Omental fat pad (tissue), 4 donors: ENCODE data around the gene AGTPBP1. TPM values are rescaled to one million over a fixed set of nuclear protein-coding genes. Genes with fewer than 3 reads are reported as not detected.
A peak's percentile ranks its signal among the peaks of the same experiment; 100 is the strongest.

ENCODE experiments used
- ATAC-seq: fragments of 150-250 bp; one replicate; pipeline ENCODE4 v1.9.1; 2016; ENCODE audit warnings: mild to moderate bottlenecking, moderate library complexity; ENCODE audit not compliant: low FRiP score
- DNase-seq: peaks from one replicate; pipeline ENCODE4 v3.0.0-alpha.2; 2019; ENCODE audit warnings: low spot score
- CTCF ChIP-seq, 3 donors: fragments of 450-650 bp; IDR thresholded peaks; one replicate each; pipeline ENCODE4 v1.5.1; 2016 to 2017; ENCODE audit warnings: antibody characterized with exemption in 3 of 3, mild to moderate bottlenecking in 3 of 3, moderate library complexity in 2 of 3
- total RNA-seq, 4 donors: library from RNA; depleted of rRNA; stranded (reverse); fragments of >200 nt; gene quantifications; one replicate each; pipeline ENCODE4 v1.1.0, GENCODE V29; 2016

AGTPBP1 gene
- total RNA-seq, 4 donors from 2014 or later = 20.3 to 29.8 (median 22.3) TPM

GRCh38 chr9:85527331-85528020, 214.3 kb downstream of the AGTPBP1 start:
- DNase-seq (no peak), ATAC-seq (no peak)
- TF ChIP-seq CTCF (IDR thresholded peaks at IDR 0.05) = no peak

- ATAC-seq = no peak
- DNase-seq = no peak
- no peak for TF ChIP-seq CTCF (IDR thresholded peaks at IDR 0.05)
Measured at GRCh38 chr9:85524531-85524930, 217.2 kb downstream of the AGTPBP1 start.

DNA sequence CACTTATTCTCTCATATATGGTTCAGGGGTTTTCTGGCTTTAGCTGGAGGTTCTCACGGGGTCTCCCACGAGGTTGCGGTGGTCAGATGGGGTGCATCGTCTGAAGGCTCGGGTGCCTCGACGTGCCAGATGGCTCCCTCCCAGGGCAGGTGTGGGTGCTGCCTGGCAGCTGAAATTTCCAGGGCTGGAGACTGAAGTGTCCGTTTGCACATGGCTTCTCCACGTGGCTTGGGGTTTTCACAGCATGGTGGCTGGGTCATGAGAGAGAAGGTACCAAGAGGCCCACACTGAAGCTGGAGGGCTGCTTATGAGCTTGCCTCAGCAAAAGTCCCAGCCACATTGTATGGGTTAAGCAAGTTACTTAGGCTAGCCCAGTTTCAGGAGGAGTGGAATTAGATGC, 218.6 kb downstream of the AGTPBP1 start:
- ATAC-seq = no peak
- no peak for TF ChIP-seq CTCF (IDR thresholded peaks at IDR 0.05)
- no peak for DNase-seq

DNA sequence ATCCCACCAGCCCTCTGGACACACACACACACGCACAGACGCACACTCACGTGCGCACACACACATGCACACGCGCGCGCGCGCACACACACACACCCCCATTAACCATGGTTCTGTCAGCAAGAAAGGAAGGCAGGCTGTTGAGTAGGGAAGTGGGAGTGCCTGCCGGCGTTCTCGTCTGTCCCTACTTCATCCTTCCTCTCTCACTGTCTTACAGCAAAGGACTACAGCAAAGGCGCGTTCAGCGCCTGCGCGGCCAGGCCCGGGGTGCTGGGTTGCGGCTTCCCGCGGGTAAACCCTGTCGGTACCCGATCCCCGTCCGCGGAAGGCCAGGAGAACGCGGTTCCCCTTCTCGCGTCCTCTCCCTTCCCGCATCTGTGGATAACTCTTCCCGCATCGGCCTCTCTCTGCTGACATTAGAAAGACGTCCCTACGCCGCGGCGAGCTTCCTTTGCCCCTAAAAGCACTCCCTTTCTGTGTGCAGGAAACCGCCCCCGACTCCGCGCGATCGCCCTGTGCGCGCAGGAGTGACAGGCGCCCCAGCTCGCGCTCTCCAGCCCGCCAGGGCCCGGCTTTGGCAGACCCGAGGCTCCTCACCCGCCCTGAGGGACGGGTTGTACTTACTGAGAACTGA, 219.2 kb downstream of the AGTPBP1 start:
- DNase-seq (no peak), ATAC-seq (peak; percentile 53)
- no peak for TF ChIP-seq CTCF (IDR thresholded peaks at IDR 0.05)

GRCh38 chr9:85521371-85522197, 220.2 kb downstream of the AGTPBP1 start:
- DNase-seq = no peak

More at GRCh38 chr9:85521371-85522197, 220.2 kb downstream of the AGTPBP1 start:
- no peak for ATAC-seq
- TF ChIP-seq CTCF (IDR thresholded peaks at IDR 0.05) = no peak
